Activated CD8-positive, alpha-beta T cell treated with anti-CD3 and anti-CD28 coated beads for 36 hours (primary cell): ENCODE data around the gene REPIN1. TPM values are rescaled to one million over a fixed set of nuclear protein-coding genes. Genes with fewer than 3 reads are reported as not detected.
A peak's percentile ranks its signal among the peaks of the same experiment; 100 is the strongest.

ENCODE experiments used
- ATAC-seq: fragments of 200-7000 bp; cut with Tn5 transposase; one replicate; pipeline ENCODE4 v1.10.0; 2021; ENCODE audit warnings: mild to moderate bottlenecking, moderate library complexity
- CTCF ChIA-PET: fragments of 350-600 bp; sonication (Branson Sonifier 250); formaldehyde crosslinking; loops from one replicate; lab custom pipeline; 2021; ENCODE audit warnings: antibody characterized with exemption; lab: Charles Lee
- POLR2A ChIA-PET: fragments of 350-600 bp; sonication (Branson Sonifier 250); formaldehyde crosslinking; loops from one replicate; lab custom pipeline; 2021; ENCODE audit warnings: antibody characterized with exemption; lab: Charles Lee
- DNase-seq: peaks from one replicate; pipeline ENCODE4 v3.0.0-alpha.2; 2020
- H3K27ac Mint-ChIP-seq: one replicate; pipeline ENCODE4 v1.8.0; 2021; ENCODE audit warnings: mild to moderate bottlenecking, mixed read lengths
- H3K27me3 Mint-ChIP-seq: one replicate; pipeline ENCODE4 v1.8.0; 2021; ENCODE audit warnings: mixed read lengths
- H3K36me3 Mint-ChIP-seq: one replicate; pipeline ENCODE4 v1.8.0; 2021; ENCODE audit warnings: low read depth, mixed read lengths
- H3K4me1 Mint-ChIP-seq: one replicate; pipeline ENCODE4 v1.8.0; 2021; ENCODE audit warnings: low read depth, mixed read lengths
- H3K4me3 Mint-ChIP-seq: one replicate; pipeline ENCODE4 v1.8.0; 2021; ENCODE audit warnings: mild to moderate bottlenecking, moderate library complexity, mixed read lengths
- H3K9me3 Mint-ChIP-seq: one replicate; pipeline ENCODE4 v1.8.0; 2021; ENCODE audit warnings: mixed read lengths
- CTCF ChIP-seq: fragments of 200-600 bp; IDR thresholded peaks from one replicate; pipeline ENCODE4 v1.8.0; 2022; ENCODE audit warnings: antibody characterized with exemption, mild to moderate bottlenecking
- intact Hi-C: fragments of 100-400 bp; cut with micrococcal nuclease; formaldehyde crosslinking; loops from one replicate; pipeline ENCODE4 v1.10.0; 2022
- total RNA-seq, 2 experiments: library from RNA; stranded (reverse); gene quantifications; one replicate each; pipeline ENCODE4 v1.2.3, GENCODE V29; 2021

REPIN1 gene
- total RNA-seq, 2 experiments from 2014 or later: 56.0 to 59.2 TPM

GRCh38 chr7:150415161-150416153 lies 46.8 kb downstream of the REPIN1 start:
- POLR2A ChIA-PET: interaction anchor here (0.6 kb wide), 1 partner anchor 228 kb away, joined by 3 read pairs; no protein-coding TSS in a partner anchor
- no peak for DNase-seq
- no peak overlapping the region for H3K27ac Mint-ChIP-seq

GRCh38 chr7:150417239-150417638 lies 48.6 kb downstream of the REPIN1 start:
- Mint-ChIP-seq H3K27me3 (no peaks in the 10 kb centered on the region), H3K4me1 (peaks cover 7% of the 10 kb centered on the region), H3K9me3 (no peaks in the 10 kb centered on the region), H3K27ac (no peak overlapping the region), H3K4me3 (no peak overlapping the region), H3K36me3 (no peaks in the 10 kb centered on the region)
- DNase-seq: no peak
- intact Hi-C loops: no loop called here
- no peak for ATAC-seq
- CTCF ChIA-PET: interaction anchor here (1.4 kb wide), 1 partner anchor 11 kb away, joined by 5 read pairs; no protein-coding TSS in a partner anchor
- POLR2A ChIA-PET: interaction anchor here (1.1 kb wide), 1 partner anchor 74 kb away, joined by 3 read pairs; no protein-coding TSS in a partner anchor
- no peak for TF ChIP-seq CTCF

More at GRCh38 chr7:150415161-150416153, 46.8 kb downstream of the REPIN1 start:
- intact Hi-C loops: no loop called here
- Mint-ChIP-seq H3K9me3 (no peaks in the 10 kb centered on the region), H3K4me1 (peaks cover 2% of the 10 kb centered on the region), H3K36me3 (no peaks in the 10 kb centered on the region), H3K4me3 (no peak overlapping the region), H3K27me3 (no peaks in the 10 kb centered on the region)
- CTCF ChIA-PET: interaction anchor here (1.0 kb wide), 1 partner anchor 46 kb away, joined by 3 read pairs; no protein-coding TSS in a partner anchor
- no peak for TF ChIP-seq CTCF
- no peak for ATAC-seq

GRCh38 chr7:150417863-150418262 lies 49.2 kb downstream of the REPIN1 start:
- TF ChIP-seq CTCF: peak; percentile 20
- H3K4me1 Mint-ChIP-seq: peaks cover 7% of the 10 kb centered on the region
- CTCF ChIA-PET: interaction anchor here (1.4 kb wide), 2 partner anchors 11 to 31 kb away, joined by 3 to 5 read pairs; no protein-coding TSS in a partner anchor
- no peaks in the 10 kb centered on the region for H3K9me3 Mint-ChIP-seq
- no peaks in the 10 kb centered on the region for H3K36me3 Mint-ChIP-seq
- no peak for ATAC-seq
- intact Hi-C loops: no loop called here
- no peak overlapping the region for H3K27ac Mint-ChIP-seq
- no peak for DNase-seq
- no peak overlapping the region for H3K4me3 Mint-ChIP-seq
- H3K27me3 Mint-ChIP-seq: no peaks in the 10 kb centered on the region
- POLR2A ChIA-PET: interaction anchor here (0.8 to 1.2 kb wide), 3 partner anchors 13 to 75 kb away, joined by 3 to 4 read pairs (median 3); no protein-coding TSS in a partner anchor

GRCh38 chr7:150420242-150420641 lies 51.6 kb downstream of the REPIN1 start:
- H3K4me1 Mint-ChIP-seq: peaks cover 7% of the 10 kb centered on the region
- intact Hi-C loops: loop anchor here (2.0 kb wide), 1 partner anchor 133 kb away; no protein-coding TSS in a partner anchor
- no peaks in the 10 kb centered on the region for H3K9me3 Mint-ChIP-seq
- no peaks in the 10 kb centered on the region for H3K36me3 Mint-ChIP-seq
- CTCF ChIA-PET: interaction anchor here (1.0 to 1.6 kb wide), 3 partner anchors 15 to 67 kb away, joined by 3 to 7 read pairs (median 3); a partner anchor contains a TSS
- no peak for TF ChIP-seq CTCF
- POLR2A ChIA-PET: no interaction called here
- no peak overlapping the region for H3K27ac Mint-ChIP-seq
- H3K27me3 Mint-ChIP-seq: no peaks in the 10 kb centered on the region
- no peak overlapping the region for H3K4me3 Mint-ChIP-seq
- DNase-seq: no peak
- ATAC-seq: no peak
